NCI-H446 treated with DMSO at 0.1 percent for 48 hours (cell line): ENCODE measurements around the gene IL17RE.
"Not testable (repeated sequence)": the region's sequence is repeated elsewhere in the genome, so short reads cannot be mapped to it uniquely, and the experiment has no call there.

Source experiments
- DNase-seq: peaks from one replicate; lab custom pipeline; 2025; lab: John Stamatoyannopoulos, UW

Gene IL17RE

GRCh38 chr3:9881441-9881840 is 21.2 kb upstream of the IL17RE start:
- DNase-seq: no peak

- DNase-seq: no peak
Measured at GRCh38 chr3:9883706-9884554, 18.7 kb upstream of the IL17RE start.

- DNase-seq: no peak
Measured at GRCh38 chr3:9884555-9885165, 18.0 kb upstream of the IL17RE start.

- DNase-seq: no peak
Measured at GRCh38 chr3:9886328-9886727, 16.3 kb upstream of the IL17RE start.

GRCh38 chr3:9887480-9887879 is 15.2 kb upstream of the IL17RE start:
- no peak for DNase-seq

GRCh38 chr3:9888540-9888939 is 14.1 kb upstream of the IL17RE start:
- no peak for DNase-seq

GRCh38 chr3:9889405-9889804 is 13.2 kb upstream of the IL17RE start:
- DNase-seq: no peak

- peak; percentile 58 for DNase-seq
Measured at GRCh38 chr3:9890249-9891071, 12.2 kb upstream of the IL17RE start, which contains the start of gene JAGN1. Gene JAGN1, plus strand, starts transcription at chr3:9890610. Its CDS starts 113 bp downstream, at chr3:9890723.

- DNase-seq: no peak
Measured at GRCh38 chr3:9891072-9891622, 11.5 kb upstream of the IL17RE start.

GRCh38 chr3:9893739-9894138 is 8.9 kb upstream of the IL17RE start:
- no peak for DNase-seq

- DNase-seq: not testable (repeated sequence)
Measured at GRCh38 chr3:9895715-9896114, 6.9 kb upstream of the IL17RE start.

GRCh38 chr3:9896755-9897407 is 5.8 kb upstream of the IL17RE start:
- not testable (repeated sequence) for DNase-seq

- peak; percentile 27 for DNase-seq
Measured at GRCh38 chr3:9897408-9898372, 5.0 kb upstream of the IL17RE start.

GRCh38 chr3:9898467-9899241 is 4.0 kb upstream of the IL17RE start:
- no peak for DNase-seq

GRCh38 chr3:9899289-9899791 is 3.3 kb upstream of the IL17RE start:
- DNase-seq: no peak

- DNase-seq: not testable (repeated sequence)
Measured at GRCh38 chr3:9900965-9901415, 1.7 kb upstream of the IL17RE start.

GRCh38 chr3:9901967-9902366 is 681 bp upstream of the IL17RE start:
- no peak for DNase-seq

GRCh38 chr3:9903238-9903624 is 583 bp downstream of the IL17RE start:
- no peak for DNase-seq

GRCh38 chr3:9903904-9904303 is 1.3 kb downstream of the IL17RE start:
- no peak for DNase-seq
